B cell (primary cell): ENCODE measurements around the gene GGA2. TPM values are rescaled to one million over a fixed set of nuclear protein-coding genes. Genes with fewer than 3 reads are reported as not detected.
"Not testable (repeated sequence)": the region's sequence is repeated elsewhere in the genome, so short reads cannot be mapped to it uniquely, and the experiment has no call there.

Experiments used
- ATAC-seq: fragments of 200-7000 bp; cut with Tn5 transposase; one replicate; pipeline ENCODE4 v1.10.0; 2021; ENCODE audit warnings: low read depth, mild to moderate bottlenecking, moderate number of reproducible peaks, moderate library complexity
- CTCF ChIA-PET: fragments of 350-600 bp; sonication (Branson Sonifier 250); formaldehyde crosslinking; loops from one replicate; lab custom pipeline; 2021; ENCODE audit warnings: antibody characterized with exemption, inconsistent platforms; lab: Charles Lee
- POLR2A ChIA-PET: fragments of 350-600 bp; sonication (Branson Sonifier 250); formaldehyde crosslinking; loops from one replicate; lab custom pipeline; 2021; ENCODE audit warnings: antibody characterized with exemption; lab: Charles Lee
- DNase-seq: peaks from one replicate; pipeline ENCODE4 v3.0.0; 2013
- H2AFZ ChIP-seq: 2 replicates; pipeline ENCODE4 v1.6.1; 2012; ENCODE audit warnings: mild to moderate bottlenecking, low read depth, low read length; ENCODE audit not compliant: insufficient read depth, poor library complexity, severe bottlenecking
- H3K27ac ChIP-seq, 2 donors: 1 replicate in 1 of 2; 2 replicates in 1 of 2; pipeline ENCODE4 v1.5.1; 2012 to 2013; ENCODE audit warnings: low read length in 2 of 2, mild to moderate bottlenecking in 2 of 2, moderate library complexity in 1 of 2
- H3K27me3 ChIP-seq, 4 experiments: fragments of 200-600 bp in 1 of 4; sonication (generic) in 1 of 4; replicated peaks in 1 of 4; 1 replicate in 2 of 4; 2 replicates in 2 of 4; pipeline versions ENCODE4 v1.6.1 to v1.7.0; 2013 to 2016; ENCODE audit warnings: low read length in 3 of 4, mild to moderate bottlenecking in 2 of 4, mixed read lengths in 1 of 4, moderate library complexity in 1 of 4; ENCODE audit not compliant: insufficient read depth in 4 of 4, control insufficient read depth in 3 of 4; ENCODE audit errors: control extremely low read depth in 1 of 4
- H3K36me3 ChIP-seq, 2 experiments: replicated peaks in 1 of 2; 1 replicate in 1 of 2; 2 replicates in 1 of 2; pipeline versions ENCODE4 v1.6.1 to v1.7.1; 2013; ENCODE audit warnings: low read length in 1 of 2; ENCODE audit not compliant: insufficient read depth in 2 of 2, control insufficient read depth in 1 of 2; ENCODE audit errors: control extremely low read depth in 1 of 2, extremely low read depth in 1 of 2
- H3K4me1 ChIP-seq, 2 donors: fragments of 200-600 bp in 1 of 2; sonication (generic) in 1 of 2; 1 replicate in 1 of 2; 2 replicates in 1 of 2; pipeline versions ENCODE4 v1.5.1 to v1.6.1; 2013 to 2017; ENCODE audit warnings: low read length in 2 of 2; ENCODE audit not compliant: control insufficient read depth in 2 of 2, insufficient read depth in 2 of 2
- H3K4me2 ChIP-seq: replicated peaks from 2 replicates; pipeline ENCODE3; 2012; ENCODE audit warnings: mild to moderate bottlenecking, low read depth, low read length; ENCODE audit not compliant: poor library complexity, severe bottlenecking
- H3K4me3 ChIP-seq, 5 experiments: fragments of 200-600 bp in 1 of 5; sonication (generic) in 1 of 5; 1 replicate in 3 of 5; 2 replicates in 2 of 5; pipeline versions ENCODE4 v1.5.1 to v1.7.0; 2011 to 2016; ENCODE audit warnings: low read length in 4 of 5, mild to moderate bottlenecking in 4 of 5, low read depth in 2 of 5, control low read depth in 1 of 5, moderate library complexity in 1 of 5; ENCODE audit not compliant: insufficient read depth in 1 of 5; ENCODE audit errors: control extremely low read depth in 1 of 5, extremely low read depth in 1 of 5
- H3K79me2 ChIP-seq: fragments of 200-600 bp; sonication (generic); one replicate; pipeline ENCODE4 v1.6.0; 2016; ENCODE audit warnings: low read length; ENCODE audit not compliant: control insufficient read depth, insufficient read depth
- H3K9ac ChIP-seq: fragments of 200-600 bp; sonication (generic); 2 replicates; pipeline ENCODE4 v1.6.1; 2017; ENCODE audit warnings: mild to moderate bottlenecking, low read length, moderate library complexity
- H3K9me3 ChIP-seq, 3 donors: one replicate each; pipeline versions ENCODE4 v1.6.1 to v1.7.1; 2013; ENCODE audit warnings: low read length in 2 of 3; ENCODE audit not compliant: control insufficient read depth in 2 of 3, insufficient read depth in 1 of 3; ENCODE audit errors: control extremely low read depth in 1 of 3
- H4K20me1 ChIP-seq: 2 replicates; pipeline ENCODE4 v1.6.0; 2012; ENCODE audit warnings: mild to moderate bottlenecking, low read length; ENCODE audit not compliant: insufficient read depth, control insufficient read depth, poor library complexity, severe bottlenecking
- H3K27ac Mint-ChIP-seq: one replicate; pipeline ENCODE4 v1.8.0; 2021; ENCODE audit warnings: mixed read lengths
- H3K27me3 Mint-ChIP-seq: one replicate; pipeline ENCODE4 v1.8.0; 2021; ENCODE audit warnings: mixed read lengths
- H3K4me1 Mint-ChIP-seq: one replicate; pipeline ENCODE4 v1.8.0; 2021; ENCODE audit warnings: mixed read lengths
- H3K4me3 Mint-ChIP-seq: one replicate; pipeline ENCODE4 v1.8.0; 2021; ENCODE audit warnings: mixed read lengths
- H3K9me3 Mint-ChIP-seq: one replicate; pipeline ENCODE4 v1.8.0; 2022; ENCODE audit warnings: mixed read lengths; ENCODE audit not compliant: insufficient read depth
- EZH2 ChIP-seq: IDR thresholded peaks from 2 replicates; pipeline ENCODE4 v1.6.1; 2012; ENCODE audit warnings: borderline replicate concordance, low read depth, mild to moderate bottlenecking, moderate library complexity, low read length; ENCODE audit not compliant: insufficient read depth, poor library complexity, severe bottlenecking
- WGBS: methylation state at CpG from one replicate; pipeline ENCODE4 v1.1.5; 2013; ENCODE audit warnings: missing lambda C conversion rate; ENCODE audit not compliant: insufficient coverage; 5-methylcytosine and 5-hydroxymethylcytosine counted together
- intact Hi-C: fragments of 100-400 bp; cut with micrococcal nuclease; formaldehyde crosslinking; loops from one replicate; pipeline ENCODE4 v1.10.0; 2022
- polyA plus RNA-seq: library from polyadenylated mRNA; depleted of rRNA; stranded (reverse); fragments of >200 nt; gene quantifications from 2 replicates; pipeline ENCODE4 v1.2.3, GENCODE V29; 2012
- total RNA-seq, 2 donors: library from RNA; stranded (reverse); fragments of 120-200 nt in 1 of 2; gene quantifications; 1 replicate in 1 of 2; 2 replicates in 1 of 2; pipeline versions ENCODE4 v1.2.3 to v1.2.4, GENCODE V29; 2013 to 2022
- TF ChIP-seq, protein P1 (sequence below): fragments of 200-600 bp; IDR thresholded peaks from one replicate; pipeline ENCODE4 v1.8.0; 2022; ENCODE audit warnings: antibody characterized with exemption, mild to moderate bottlenecking

The GGA2 gene
- total and polyA plus RNA-seq, 2 donors (not counting 1 experiment from before 2014, with no cell fraction given) = 227 to 832 TPM

DNA sequence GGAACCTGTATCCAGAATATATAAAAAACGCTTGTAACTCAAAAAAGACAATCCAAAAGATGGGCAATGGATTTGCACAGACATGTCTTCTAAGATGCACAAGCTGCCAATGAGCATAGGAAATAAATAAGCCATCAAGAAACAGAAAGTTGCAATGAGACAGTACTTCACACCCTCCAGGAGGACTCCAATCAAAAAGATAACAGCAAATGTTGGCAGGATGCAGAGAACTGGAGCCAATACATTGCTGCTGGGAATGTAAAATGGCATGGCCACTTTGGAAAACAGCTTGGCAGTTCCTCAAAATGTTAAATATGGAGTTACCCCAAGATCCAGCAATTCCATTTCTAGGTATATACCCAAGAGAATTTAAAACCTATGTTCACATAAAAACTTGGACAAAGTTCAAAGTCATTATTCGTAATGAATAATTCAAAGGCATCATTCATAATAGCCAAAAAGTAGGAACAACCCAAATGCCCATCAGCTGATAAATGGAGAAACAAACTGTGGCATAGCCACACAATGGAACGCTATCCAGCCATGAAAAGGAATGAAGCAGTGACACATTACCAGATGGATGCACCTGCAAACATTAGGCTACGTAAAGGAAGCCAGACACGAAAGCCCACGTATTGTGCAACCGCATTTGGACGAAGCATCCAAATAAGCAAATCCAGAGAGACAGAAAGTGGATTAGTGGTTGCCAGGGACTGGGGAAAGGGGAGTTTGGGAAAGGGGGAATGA lies 25.6 kb downstream of the GGA2 start:
- no peaks in the 10 kb centered on the region for H3K9me3 Mint-ChIP-seq
- H3K4me2 ChIP-seq = no peak overlapping the region
- no peak overlapping the region for H3K27ac ChIP-seq
- DNase-seq = no peak
- H2AFZ ChIP-seq = no peak overlapping the region
- TF ChIP-seq, protein P1, sequence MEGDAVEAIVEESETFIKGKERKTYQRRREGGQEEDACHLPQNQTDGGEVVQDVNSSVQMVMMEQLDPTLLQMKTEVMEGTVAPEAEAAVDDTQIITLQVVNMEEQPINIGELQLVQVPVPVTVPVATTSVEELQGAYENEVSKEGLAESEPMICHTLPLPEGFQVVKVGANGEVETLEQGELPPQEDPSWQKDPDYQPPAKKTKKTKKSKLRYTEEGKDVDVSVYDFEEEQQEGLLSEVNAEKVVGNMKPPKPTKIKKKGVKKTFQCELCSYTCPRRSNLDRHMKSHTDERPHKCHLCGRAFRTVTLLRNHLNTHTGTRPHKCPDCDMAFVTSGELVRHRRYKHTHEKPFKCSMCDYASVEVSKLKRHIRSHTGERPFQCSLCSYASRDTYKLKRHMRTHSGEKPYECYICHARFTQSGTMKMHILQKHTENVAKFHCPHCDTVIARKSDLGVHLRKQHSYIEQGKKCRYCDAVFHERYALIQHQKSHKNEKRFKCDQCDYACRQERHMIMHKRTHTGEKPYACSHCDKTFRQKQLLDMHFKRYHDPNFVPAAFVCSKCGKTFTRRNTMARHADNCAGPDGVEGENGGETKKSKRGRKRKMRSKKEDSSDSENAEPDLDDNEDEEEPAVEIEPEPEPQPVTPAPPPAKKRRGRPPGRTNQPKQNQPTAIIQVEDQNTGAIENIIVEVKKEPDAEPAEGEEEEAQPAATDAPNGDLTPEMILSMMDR = no peak
- no peak for TF ChIP-seq EZH2
- intact Hi-C loops = no loop called here
- H3K27ac Mint-ChIP-seq = no peak overlapping the region
- peaks cover 81% of the 10 kb centered on the region for H3K79me2 ChIP-seq
- no peak overlapping the region for H3K4me3 Mint-ChIP-seq
- ChIA-PET POLR2A (no interaction called here), CTCF (no interaction called here)
- H4K20me1 ChIP-seq = peaks cover 97% of the 10 kb centered on the region
- H3K9me3 ChIP-seq = no peaks in the 10 kb centered on the region
- ATAC-seq = no peak
- no peak overlapping the region for H3K4me3 ChIP-seq
- H3K4me1 ChIP-seq = no peaks in the 10 kb centered on the region
- WGBS = 98% methylated on average over 7 of the region's 8 CpGs
- H3K9ac ChIP-seq = no peak overlapping the region
- peaks cover 3% of the 10 kb centered on the region for H3K4me1 Mint-ChIP-seq
- no peaks in the 10 kb centered on the region for H3K27me3 Mint-ChIP-seq
- peaks cover 3 to 94% of the 10 kb centered on the region in 2 experiments for H3K36me3 ChIP-seq
- H3K27me3 ChIP-seq = no peaks in the 10 kb centered on the region

DNA sequence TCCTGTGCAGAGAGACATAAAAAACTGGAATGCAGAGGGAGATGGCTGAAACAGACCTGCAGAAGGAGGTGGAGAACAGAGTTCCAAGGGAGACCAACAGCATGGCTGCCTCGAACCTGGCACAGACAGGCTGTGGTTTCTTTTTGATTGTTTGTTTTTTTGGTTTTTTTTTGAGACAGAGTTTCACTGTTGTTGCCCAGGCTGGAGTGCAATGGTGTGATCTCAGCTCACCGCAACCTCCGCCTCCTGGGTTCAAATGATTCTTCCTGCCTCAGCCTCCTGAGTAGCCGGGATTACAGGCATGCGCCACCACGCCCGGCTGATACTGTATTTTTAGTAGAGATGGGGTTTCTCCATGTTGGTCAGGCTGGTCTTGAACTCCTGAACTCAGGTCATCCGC lies 26.8 kb downstream of the GGA2 start:
- ATAC-seq, H3K4me3 ChIP-seq, H3K27ac Mint-ChIP-seq, CTCF ChIA-PET, POLR2A ChIA-PET, H3K9ac ChIP-seq, H3K4me3 Mint-ChIP-seq, H2AFZ ChIP-seq, H3K9me3 ChIP-seq, H3K4me2 ChIP-seq, H3K4me1 Mint-ChIP-seq, DNase-seq, intact Hi-C loops, H3K27me3 ChIP-seq, H3K9me3 Mint-ChIP-seq, H3K4me1 ChIP-seq, H3K27me3 Mint-ChIP-seq: not testable (repeated sequence)
- peaks cover 97% of the 10 kb centered on the region for H4K20me1 ChIP-seq
- H3K36me3 ChIP-seq = peaks cover 4 to 94% of the 10 kb centered on the region in 2 experiments
- 94% methylated on average over 7 of the region's 8 CpGs for WGBS
- H3K79me2 ChIP-seq = peaks cover 79% of the 10 kb centered on the region
- peak overlapping the region in 1 of 2 donors; percentile 59 for H3K27ac ChIP-seq
